K562 (cell line): ENCODE measurements around the gene RFX7. TPM values are rescaled to one million over a fixed set of nuclear protein-coding genes. Genes with fewer than 3 reads are reported as not detected.

ENCODE experiments used
- ATF7 ChIP-seq: fragments of 450-650 bp; IDR thresholded peaks from 2 replicates; pipeline ENCODE4 v1.7.1; 2014; ENCODE audit warnings: mild to moderate bottlenecking, moderate library complexity
- MEF2D ChIP-seq: conservative IDR thresholded peaks from 2 replicates; pipeline ENCODE4 v1.6.1; 2016; ENCODE audit warnings: low read depth, missing genetic modification characterization, missing compliant biosample characterization
- NFIX ChIP-seq: fragments of 250-450 bp; sonication (Bioruptor Pico); IDR thresholded peaks from 2 replicates; pipeline ENCODE4 v1.4.0; 2020; ENCODE audit warnings: low read depth, mild to moderate bottlenecking, moderate library complexity
- NR4A1 ChIP-seq, 2 experiments: fragments of 250-450 bp in 1 of 2; fragments of 450-650 bp in 1 of 2; sonication (Bioruptor Pico) in 1 of 2; IDR thresholded peaks; 2 replicates each; pipeline versions ENCODE4 v1.4.0 to v1.6.1; 2016 to 2020; ENCODE audit warnings: mild to moderate bottlenecking in 2 of 2, missing compliant biosample characterization in 1 of 2, missing genetic modification characterization in 1 of 2, moderate library complexity in 1 of 2
- PTRF ChIP-seq: fragments of 450-650 bp; IDR thresholded peaks from 2 replicates; pipeline ENCODE4 v1.6.1; 2016; ENCODE audit warnings: mild to moderate bottlenecking, missing genetic modification characterization, missing compliant biosample characterization
- RAD21 ChIP-seq, 2 experiments: fragments of 250-450 bp in 1 of 2; fragments of 450-650 bp in 1 of 2; sonication (Bioruptor Pico) in 1 of 2; formaldehyde crosslinking in 1 of 2; IDR thresholded peaks in 1 of 2; conservative IDR thresholded peaks in 1 of 2; 2 replicates each; pipeline versions ENCODE4 v1.4.0 to v1.8.0; 2020 to 2022; ENCODE audit warnings: mild to moderate bottlenecking in 2 of 2, moderate library complexity in 1 of 2
- ZNF174 ChIP-seq: fragments of 250-450 bp; sonication (Bioruptor Pico); IDR thresholded peaks from 2 replicates; pipeline ENCODE4 v1.4.0; 2020; ENCODE audit warnings: mild to moderate bottlenecking
- ZNF695 ChIP-seq: fragments of 450-650 bp; formaldehyde crosslinking; IDR thresholded peaks from 2 replicates; pipeline ENCODE4 v1.4.0; 2020; ENCODE audit warnings: mild to moderate bottlenecking, moderate library complexity
- ZNF76 ChIP-seq: fragments of 250-450 bp; sonication (Bioruptor Pico); IDR thresholded peaks from 2 replicates; pipeline ENCODE4 v1.4.0; 2020; ENCODE audit warnings: mild to moderate bottlenecking, moderate library complexity, borderline replicate concordance
- polyA plus RNA-seq, 8 experiments: library from polyadenylated mRNA; depleted of rRNA in 4 of 8; stranded (reverse) in 5 of 8; unstranded in 3 of 8; fragments of >200 nt; fragmentation: Nextera tagmentation in 2 of 8; fragmentation: Illumina TruSeq in 1 of 8; extraction: Ambion mirVana in 2 of 8; extraction: Trizol in 1 of 8; gene quantifications; 2 replicates each; pipeline versions ENCODE4 v1.2.1 to v1.2.3, GENCODE V29; 2011 to 2014; ENCODE audit warnings: inconsistent platforms in 1 of 8, missing spikeins in 1 of 8
- total RNA-seq, 7 experiments: library from RNA; depleted of rRNA in 6 of 7; stranded (reverse); fragments of >200 nt in 6 of 7; fragmentation: Illumina TruSeq in 2 of 7; extraction: Trizol in 2 of 7; gene quantifications; 2 replicates each; pipeline versions ENCODE4 v1.2.1 to v1.2.3, GENCODE V29; 2011 to 2021; ENCODE audit warnings: low replicate concordance in 1 of 7
- TF ChIP-seq, protein P1 (sequence below): fragments of 250-450 bp; sonication (Bioruptor Pico); IDR thresholded peaks from 2 replicates; pipeline ENCODE4 v1.4.0; 2020; ENCODE audit warnings: borderline replicate concordance
- TF ChIP-seq, protein P2 (sequence below): fragments of 450-650 bp; formaldehyde crosslinking; IDR thresholded peaks from 2 replicates; pipeline ENCODE4 v1.4.0; 2022; ENCODE audit warnings: missing genetic modification characterization

The RFX7 gene
- total and polyA plus RNA-seq, 9 of the 15 experiments (the other 6 are each of a cell fraction or from before 2014, with no cell fraction given): 2.4 to 17.9 (median 6.3) TPM

DNA sequence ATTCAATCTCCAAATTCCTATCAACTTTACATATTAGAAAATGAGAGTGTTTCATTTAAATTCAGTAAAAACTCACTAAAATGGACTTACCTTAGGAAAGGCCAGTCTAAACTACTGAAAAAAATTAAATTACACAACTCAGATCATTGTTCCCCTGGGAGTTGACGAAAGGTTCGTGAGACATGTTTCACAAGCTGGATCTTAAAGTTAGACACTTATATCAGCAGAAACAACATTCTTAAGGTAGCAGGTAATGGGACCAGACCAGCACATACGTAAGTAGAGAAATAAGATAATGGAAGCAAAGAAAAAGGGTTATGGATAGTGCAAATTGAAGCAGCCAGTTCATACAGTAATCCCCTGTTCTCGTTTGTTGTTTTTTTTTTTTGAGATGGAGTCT, 8.9 kb downstream of the RFX7 start (continued):
- no peak for TF ChIP-seq ZNF76
- TF ChIP-seq ZNF695: no peak
- TF ChIP-seq, protein P1, sequence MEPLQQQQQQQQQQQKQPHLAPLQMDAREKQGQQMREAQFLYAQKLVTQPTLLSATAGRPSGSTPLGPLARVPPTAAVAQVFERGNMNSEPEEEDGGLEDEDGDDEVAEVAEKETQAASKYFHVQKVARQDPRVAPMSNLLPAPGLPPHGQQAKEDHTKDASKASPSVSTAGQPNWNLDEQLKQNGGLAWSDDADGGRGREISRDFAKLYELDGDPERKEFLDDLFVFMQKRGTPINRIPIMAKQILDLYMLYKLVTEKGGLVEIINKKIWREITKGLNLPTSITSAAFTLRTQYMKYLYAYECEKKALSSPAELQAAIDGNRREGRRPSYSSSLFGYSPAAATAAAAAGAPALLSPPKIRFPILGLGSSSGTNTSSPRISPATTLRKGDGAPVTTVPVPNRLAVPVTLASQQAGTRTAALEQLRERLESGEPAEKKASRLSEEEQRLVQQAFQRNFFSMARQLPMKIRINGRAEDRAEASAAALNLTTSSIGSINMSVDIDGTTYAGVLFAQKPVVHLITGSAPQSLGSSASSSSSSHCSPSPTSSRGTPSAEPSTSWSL: no peak
- TF ChIP-seq MEF2D: no peak
- no peak for TF ChIP-seq ATF7
- no peak for TF ChIP-seq PTRF (tag)
- TF ChIP-seq NR4A1 (CRISPR knock-in tag; IDR thresholded peaks at IDR 0.05): no peak
- no peak for TF ChIP-seq NR4A1 (tag; IDR thresholded peaks at IDR 0.05)
- TF ChIP-seq, protein P2, sequence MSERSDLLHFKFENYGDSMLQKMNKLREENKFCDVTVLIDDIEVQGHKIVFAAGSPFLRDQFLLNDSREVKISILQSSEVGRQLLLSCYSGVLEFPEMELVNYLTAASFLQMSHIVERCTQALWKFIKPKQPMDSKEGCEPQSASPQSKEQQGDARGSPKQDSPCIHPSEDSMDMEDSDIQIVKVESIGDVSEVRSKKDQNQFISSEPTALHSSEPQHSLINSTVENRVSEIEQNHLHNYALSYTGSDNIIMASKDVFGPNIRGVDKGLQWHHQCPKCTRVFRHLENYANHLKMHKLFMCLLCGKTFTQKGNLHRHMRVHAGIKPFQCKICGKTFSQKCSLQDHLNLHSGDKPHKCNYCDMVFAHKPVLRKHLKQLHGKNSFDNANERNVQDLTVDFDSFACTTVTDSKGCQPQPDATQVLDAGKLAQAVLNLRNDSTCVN: no peak
- TF ChIP-seq ZNF174 (CRISPR knock-in tag): no peak
- no peak for TF ChIP-seq RAD21 (CRISPR knock-in tag; conservative IDR thresholded peaks at IDR 0.05 in 1 of 2, IDR thresholded peaks at IDR 0.05 in 1 of 2)
- TF ChIP-seq NFIX (CRISPR knock-in tag): no peak
